Neutrophil (primary cell): ENCODE results near the gene MGAT1.
"Not testable (repeated sequence)": the region's sequence is repeated elsewhere in the genome, so short reads cannot be mapped to it uniquely, and the experiment has no call there.

ENCODE experiments used
- H3K27ac ChIP-seq: fragments of 200-600 bp; sonication (generic); 2 replicates; pipeline ENCODE4 v1.5.1; 2016; ENCODE audit warnings: mild to moderate bottlenecking, moderate library complexity
- H3K27me3 ChIP-seq: fragments of 200-600 bp; sonication (generic); 2 replicates; pipeline ENCODE4 v1.6.0; 2016; ENCODE audit warnings: mild to moderate bottlenecking
- H3K36me3 ChIP-seq: fragments of 200-600 bp; sonication (generic); 2 replicates; pipeline ENCODE4 v1.5.1; 2017
- H3K4me1 ChIP-seq, 2 experiments: fragments of 200-600 bp in 1 of 2; sonication (generic) in 1 of 2; 1 replicate in 1 of 2; 2 replicates in 1 of 2; pipeline versions ENCODE4 v1.5.1 to v1.6.1; 2013 to 2016; ENCODE audit warnings: low read depth in 1 of 2, low read length in 1 of 2, mild to moderate bottlenecking in 1 of 2, moderate library complexity in 1 of 2; ENCODE audit not compliant: control insufficient read depth in 1 of 2, insufficient read depth in 1 of 2
- H3K4me3 ChIP-seq, 2 experiments: fragments of 200-600 bp in 1 of 2; sonication (generic) in 1 of 2; 1 replicate in 1 of 2; 2 replicates in 1 of 2; pipeline ENCODE4 v1.5.1; 2013 to 2016; ENCODE audit warnings: low read depth in 1 of 2, low read length in 1 of 2, mild to moderate bottlenecking in 1 of 2, moderate library complexity in 1 of 2
- H3K9me3 ChIP-seq: fragments of 200-600 bp; sonication (generic); 2 replicates; pipeline ENCODE4 v1.5.1; 2016
- CTCF ChIP-seq: fragments of 200-600 bp; sonication (generic); IDR thresholded peaks from 2 replicates; pipeline ENCODE4 v1.5.1; 2016; ENCODE audit warnings: antibody characterized with exemption

MGAT1 gene

GRCh38 chr5:180785794-180786221 is 16.8 kb downstream of the MGAT1 start:
- Histone ChIP-seq H3K4me1 (no peaks in the 10 kb centered on the region), H3K9me3 (no peaks in the 10 kb centered on the region), H3K4me3 (no peak overlapping the region), H3K27ac (peak overlapping the region; percentile 43), H3K36me3 (peaks cover 41% of the 10 kb centered on the region), H3K27me3 (no peaks in the 10 kb centered on the region)
- TF ChIP-seq CTCF = no peak

GRCh38 chr5:180785121-180785781 is 17.4 kb downstream of the MGAT1 start:
- no peak for TF ChIP-seq CTCF
- Histone ChIP-seq H3K4me1 (no peaks in the 10 kb centered on the region), H3K27ac (peak overlapping the region; percentile 5), H3K27me3 (no peaks in the 10 kb centered on the region), H3K9me3 (no peaks in the 10 kb centered on the region), H3K36me3 (peaks cover 40% of the 10 kb centered on the region), H3K4me3 (no peak overlapping the region)

GRCh38 chr5:180784497-180785097 is 18.0 kb downstream of the MGAT1 start:
- peak; percentile 60 for TF ChIP-seq CTCF
- Histone ChIP-seq H3K4me3 (no peak overlapping the region), H3K27ac (no peak overlapping the region)

GRCh38 chr5:180783340-180784052 is 19.1 kb downstream of the MGAT1 start:
- H3K4me3 ChIP-seq = no peak overlapping the region
- no peak overlapping the region for H3K27ac ChIP-seq
- H3K4me1 ChIP-seq = no peaks in the 10 kb centered on the region
- H3K9me3 ChIP-seq = no peaks in the 10 kb centered on the region
- no peak for TF ChIP-seq CTCF
- H3K27me3 ChIP-seq = no peaks in the 10 kb centered on the region
- peaks cover 23% of the 10 kb centered on the region for H3K36me3 ChIP-seq

More at GRCh38 chr5:180784497-180785097, 18.0 kb downstream of the MGAT1 start:
- Histone ChIP-seq H3K36me3 (peaks cover 34% of the 10 kb centered on the region), H3K27me3 (no peaks in the 10 kb centered on the region), H3K9me3 (no peaks in the 10 kb centered on the region), H3K4me1 (no peaks in the 10 kb centered on the region)

- TF ChIP-seq CTCF = no peak
Observed at GRCh38 chr5:180782748-180783147, 19.9 kb downstream of the MGAT1 start.

GRCh38 chr5:180781900-180782326 is 20.7 kb downstream of the MGAT1 start:
- not testable (repeated sequence) for H3K27ac ChIP-seq, H3K4me1 ChIP-seq, H3K9me3 ChIP-seq, H3K4me3 ChIP-seq, H3K27me3 ChIP-seq
- peaks cover 12% of the 10 kb centered on the region for H3K36me3 ChIP-seq

More at GRCh38 chr5:180782748-180783147, 19.9 kb downstream of the MGAT1 start:
- Histone ChIP-seq H3K27ac (no peak overlapping the region), H3K4me3 (no peak overlapping the region), H3K36me3 (peaks cover 15% of the 10 kb centered on the region), H3K27me3 (no peaks in the 10 kb centered on the region), H3K4me1 (no peaks in the 10 kb centered on the region), H3K9me3 (no peaks in the 10 kb centered on the region)
